SK-N-SH treated with all-trans-retinoic acid at 6 μM for 48 hours (cell line): ENCODE results near the gene DRD5.
"Not testable (repeated sequence)": the region's sequence is repeated elsewhere in the genome, so short reads cannot be mapped to it uniquely, and the experiment has no call there.

ENCODE experiments used
- ARNTL ChIP-seq: fragments of 450-650 bp; formaldehyde crosslinking; IDR thresholded peaks from 2 replicates; pipeline ENCODE4 v1.5.0; 2020; ENCODE audit warnings: low read depth, mild to moderate bottlenecking, moderate library complexity, borderline replicate concordance
- CSDC2 ChIP-seq: fragments of 250-450 bp; sonication (Bioruptor Pico); IDR thresholded peaks from 2 replicates; pipeline ENCODE4 v1.5.0; 2020; ENCODE audit warnings: mild to moderate bottlenecking, moderate library complexity
- ESRRG ChIP-seq: fragments of 250-450 bp; sonication (Bioruptor Pico); IDR thresholded peaks from 2 replicates; pipeline ENCODE4 v1.6.1; 2021; ENCODE audit warnings: mild to moderate bottlenecking
- GLIS3 ChIP-seq: fragments of 250-450 bp; sonication (Bioruptor Pico); IDR thresholded peaks from 2 replicates; pipeline ENCODE4 v1.5.0; 2020; ENCODE audit warnings: mild to moderate bottlenecking, moderate library complexity
- PPARA ChIP-seq: fragments of 250-450 bp; sonication (Bioruptor Pico); IDR thresholded peaks from 2 replicates; pipeline ENCODE4 v1.5.0; 2020; ENCODE audit warnings: mild to moderate bottlenecking, borderline replicate concordance
- RARB ChIP-seq: fragments of 250-450 bp; sonication (Bioruptor Pico); IDR thresholded peaks from 2 replicates; pipeline ENCODE4 v1.8.0; 2021; ENCODE audit warnings: mild to moderate bottlenecking, moderate library complexity
- SNAI2 ChIP-seq: fragments of 250-450 bp; sonication (Bioruptor Pico); IDR thresholded peaks from 2 replicates; pipeline ENCODE4 v1.5.0; 2020; ENCODE audit warnings: mild to moderate bottlenecking, moderate library complexity
- ZC3H10 ChIP-seq: fragments of 250-450 bp; sonication (Bioruptor Pico); IDR thresholded peaks from 2 replicates; pipeline ENCODE4 v1.5.1; 2021; ENCODE audit warnings: mild to moderate bottlenecking, moderate library complexity
- ZFP3 ChIP-seq: fragments of 250-450 bp; sonication (Bioruptor Pico); IDR thresholded peaks from 2 replicates; pipeline ENCODE4 v1.5.0; 2020; ENCODE audit warnings: mild to moderate bottlenecking, moderate library complexity
- ZNF70 ChIP-seq: fragments of 450-650 bp; formaldehyde crosslinking; IDR thresholded peaks from 2 replicates; pipeline ENCODE4 v1.5.0; 2020; ENCODE audit warnings: mild to moderate bottlenecking, moderate library complexity
- TF ChIP-seq, protein P1 (sequence below): fragments of 250-450 bp; sonication (Bioruptor Pico); IDR thresholded peaks from 2 replicates; pipeline ENCODE4 v1.8.0; 2020; ENCODE audit warnings: mild to moderate bottlenecking, moderate library complexity, borderline replicate concordance
- TF ChIP-seq, protein P2 (sequence below): fragments of 250-450 bp; sonication (Bioruptor Pico); IDR thresholded peaks from 2 replicates; pipeline ENCODE4 v1.5.1; 2020; ENCODE audit warnings: low read depth, mild to moderate bottlenecking, moderate library complexity
- TF ChIP-seq, protein P3 (sequence below): fragments of 250-450 bp; sonication (Bioruptor Pico); IDR thresholded peaks from 2 replicates; pipeline ENCODE4 v1.8.0; 2021; ENCODE audit warnings: low read depth, mild to moderate bottlenecking, moderate library complexity, borderline replicate concordance
- TF ChIP-seq, protein P4 (sequence below): fragments of 250-450 bp; sonication (Bioruptor Pico); IDR thresholded peaks from 2 replicates; pipeline ENCODE4 v1.5.1; 2021; ENCODE audit warnings: mild to moderate bottlenecking, moderate library complexity

DNA sequence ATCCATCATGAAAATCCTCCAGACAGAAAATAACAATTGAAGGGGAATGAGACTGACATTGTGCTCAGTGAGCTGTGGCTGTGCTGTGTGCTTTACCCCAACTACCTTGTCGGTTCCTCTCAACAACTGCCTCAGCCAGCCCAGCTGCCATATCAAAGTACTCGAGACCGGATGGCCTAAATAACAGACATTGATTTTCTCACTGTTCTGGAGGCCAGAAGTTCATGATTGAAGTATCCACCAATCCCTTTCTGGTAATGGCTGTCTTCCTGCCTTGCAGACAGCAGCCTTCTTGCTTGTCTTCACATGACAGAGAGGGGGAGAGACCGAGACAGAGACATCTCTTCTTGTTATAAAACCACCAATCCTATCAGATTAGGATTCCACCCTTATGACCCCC lies 37.6 kb upstream of the DRD5 start:
- TF ChIP-seq, protein P1, sequence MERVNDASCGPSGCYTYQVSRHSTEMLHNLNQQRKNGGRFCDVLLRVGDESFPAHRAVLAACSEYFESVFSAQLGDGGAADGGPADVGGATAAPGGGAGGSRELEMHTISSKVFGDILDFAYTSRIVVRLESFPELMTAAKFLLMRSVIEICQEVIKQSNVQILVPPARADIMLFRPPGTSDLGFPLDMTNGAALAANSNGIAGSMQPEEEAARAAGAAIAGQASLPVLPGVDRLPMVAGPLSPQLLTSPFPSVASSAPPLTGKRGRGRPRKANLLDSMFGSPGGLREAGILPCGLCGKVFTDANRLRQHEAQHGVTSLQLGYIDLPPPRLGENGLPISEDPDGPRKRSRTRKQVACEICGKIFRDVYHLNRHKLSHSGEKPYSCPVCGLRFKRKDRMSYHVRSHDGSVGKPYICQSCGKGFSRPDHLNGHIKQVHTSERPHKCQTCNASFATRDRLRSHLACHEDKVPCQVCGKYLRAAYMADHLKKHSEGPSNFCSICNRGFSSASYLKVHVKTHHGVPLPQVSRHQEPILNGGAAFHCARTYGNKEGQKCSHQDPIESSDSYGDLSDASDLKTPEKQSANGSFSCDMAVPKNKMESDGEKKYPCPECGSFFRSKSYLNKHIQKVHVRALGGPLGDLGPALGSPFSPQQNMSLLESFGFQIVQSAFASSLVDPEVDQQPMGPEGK (CRISPR knock-in tag): not testable (repeated sequence)
- TF ChIP-seq PPARA (CRISPR knock-in tag); ARNTL (CRISPR knock-in tag); RARB; GLIS3; ZNF70 (CRISPR knock-in tag); SNAI2; ESRRG (CRISPR knock-in tag); CSDC2 (CRISPR knock-in tag); ZC3H10 (CRISPR knock-in tag); ZFP3: not testable (repeated sequence)
- TF ChIP-seq, protein P2, sequence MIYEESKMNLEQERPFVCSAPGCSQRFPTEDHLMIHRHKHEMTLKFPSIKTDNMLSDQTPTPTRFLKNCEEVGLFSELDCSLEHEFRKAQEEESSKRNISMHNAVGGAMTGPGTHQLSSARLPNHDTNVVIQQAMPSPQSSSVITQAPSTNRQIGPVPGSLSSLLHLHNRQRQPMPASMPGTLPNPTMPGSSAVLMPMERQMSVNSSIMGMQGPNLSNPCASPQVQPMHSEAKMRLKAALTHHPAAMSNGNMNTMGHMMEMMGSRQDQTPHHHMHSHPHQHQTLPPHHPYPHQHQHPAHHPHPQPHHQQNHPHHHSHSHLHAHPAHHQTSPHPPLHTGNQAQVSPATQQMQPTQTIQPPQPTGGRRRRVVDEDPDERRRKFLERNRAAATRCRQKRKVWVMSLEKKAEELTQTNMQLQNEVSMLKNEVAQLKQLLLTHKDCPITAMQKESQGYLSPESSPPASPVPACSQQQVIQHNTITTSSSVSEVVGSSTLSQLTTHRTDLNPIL (CRISPR knock-in tag): not testable (repeated sequence)
- TF ChIP-seq, protein P3, sequence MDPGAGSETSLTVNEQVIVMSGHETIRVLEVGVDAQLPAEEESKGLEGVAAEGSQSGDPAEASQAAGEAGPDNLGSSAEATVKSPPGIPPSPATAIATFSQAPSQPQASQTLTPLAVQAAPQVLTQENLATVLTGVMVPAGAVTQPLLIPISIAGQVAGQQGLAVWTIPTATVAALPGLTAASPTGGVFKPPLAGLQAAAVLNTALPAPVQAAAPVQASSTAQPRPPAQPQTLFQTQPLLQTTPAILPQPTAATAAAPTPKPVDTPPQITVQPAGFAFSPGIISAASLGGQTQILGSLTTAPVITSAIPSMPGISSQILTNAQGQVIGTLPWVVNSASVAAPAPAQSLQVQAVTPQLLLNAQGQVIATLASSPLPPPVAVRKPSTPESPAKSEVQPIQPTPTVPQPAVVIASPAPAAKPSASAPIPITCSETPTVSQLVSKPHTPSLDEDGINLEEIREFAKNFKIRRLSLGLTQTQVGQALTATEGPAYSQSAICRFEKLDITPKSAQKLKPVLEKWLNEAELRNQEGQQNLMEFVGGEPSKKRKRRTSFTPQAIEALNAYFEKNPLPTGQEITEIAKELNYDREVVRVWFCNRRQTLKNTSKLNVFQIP: not testable (repeated sequence)
- TF ChIP-seq, protein P4, sequence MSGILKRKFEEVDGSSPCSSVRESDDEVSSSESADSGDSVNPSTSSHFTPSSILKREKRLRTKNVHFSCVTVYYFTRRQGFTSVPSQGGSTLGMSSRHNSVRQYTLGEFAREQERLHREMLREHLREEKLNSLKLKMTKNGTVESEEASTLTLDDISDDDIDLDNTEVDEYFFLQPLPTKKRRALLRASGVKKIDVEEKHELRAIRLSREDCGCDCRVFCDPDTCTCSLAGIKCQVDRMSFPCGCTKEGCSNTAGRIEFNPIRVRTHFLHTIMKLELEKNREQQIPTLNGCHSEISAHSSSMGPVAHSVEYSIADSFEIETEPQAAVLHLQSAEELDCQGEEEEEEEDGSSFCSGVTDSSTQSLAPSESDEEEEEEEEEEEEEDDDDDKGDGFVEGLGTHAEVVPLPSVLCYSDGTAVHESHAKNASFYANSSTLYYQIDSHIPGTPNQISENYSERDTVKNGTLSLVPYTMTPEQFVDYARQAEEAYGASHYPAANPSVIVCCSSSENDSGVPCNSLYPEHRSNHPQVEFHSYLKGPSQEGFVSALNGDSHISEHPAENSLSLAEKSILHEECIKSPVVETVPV (CRISPR knock-in tag): not testable (repeated sequence)
